Mononuclear cell (primary cell): ENCODE measurements around the gene RSPRY1. TPM values are rescaled to one million over a fixed set of nuclear protein-coding genes. Genes with fewer than 3 reads are reported as not detected.
"Not testable (repeated sequence)": the region's sequence is repeated elsewhere in the genome, so short reads cannot be mapped to it uniquely, and the experiment has no call there.

ENCODE experiments used
- H3K27me3 ChIP-seq: 2 replicates; pipeline ENCODE4 v1.6.0; 2011; ENCODE audit warnings: low read length, control low read depth; ENCODE audit not compliant: insufficient read depth
- H3K4me1 ChIP-seq: 2 replicates; pipeline ENCODE4 v1.5.1; 2011; ENCODE audit warnings: mild to moderate bottlenecking, low read length, control low read depth; ENCODE audit not compliant: insufficient read depth
- H3K4me3 ChIP-seq: 2 replicates; pipeline ENCODE4 v1.5.1; 2011; ENCODE audit warnings: mild to moderate bottlenecking, low read length, moderate library complexity
- H3K9me3 ChIP-seq: 2 replicates; pipeline ENCODE4 v1.5.1; 2011; ENCODE audit warnings: low read depth, mild to moderate bottlenecking, control low read depth, low read length
- total RNA-seq: library from RNA; depleted of rRNA; stranded (reverse); fragments of >200 nt; gene quantifications from one replicate; pipeline ENCODE4 v1.2.3, GENCODE V29; 2012

The RSPRY1 gene
- total RNA-seq, 1 donor: 25.4 TPM

GRCh38 chr16:57187902-57188710 is 2.0 kb downstream of the RSPRY1 start:
- H3K4me3 ChIP-seq, H3K27me3 ChIP-seq, H3K9me3 ChIP-seq: not testable (repeated sequence)
- peaks cover 42% of the 10 kb centered on the region for H3K4me1 ChIP-seq

DNA sequence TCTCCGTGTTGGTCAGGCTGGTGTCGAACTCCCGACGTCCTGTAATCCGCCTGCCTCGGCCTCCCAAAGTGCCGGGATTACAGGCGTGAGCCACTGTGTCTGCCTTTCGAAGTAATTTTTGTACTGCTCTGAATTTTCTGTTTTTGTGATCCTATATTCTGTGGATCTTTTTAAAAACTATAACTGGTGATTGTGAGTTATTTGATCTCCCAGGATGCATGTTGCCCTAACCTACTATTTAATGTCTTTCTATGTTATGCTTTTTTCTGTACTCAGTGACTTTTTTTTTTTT is 2.5 kb downstream of the RSPRY1 start:
- H3K9me3 ChIP-seq: no peaks in the 10 kb centered on the region
- H3K27me3 ChIP-seq: no peaks in the 10 kb centered on the region
- peaks cover 40% of the 10 kb centered on the region for H3K4me1 ChIP-seq
- no peak overlapping the region for H3K4me3 ChIP-seq

- H3K27me3 ChIP-seq, H3K9me3 ChIP-seq, H3K4me3 ChIP-seq: not testable (repeated sequence)
- H3K4me1 ChIP-seq: peaks cover 38% of the 10 kb centered on the region
These were observed 3.4 kb downstream of the RSPRY1 start for GRCh38 chr16:57189527-57189926.

- Histone ChIP-seq H3K4me3 (no peak overlapping the region), H3K9me3 (no peaks in the 10 kb centered on the region), H3K4me1 (peaks cover 32% of the 10 kb centered on the region), H3K27me3 (no peaks in the 10 kb centered on the region)
These were observed 4.0 kb downstream of the RSPRY1 start for GRCh38 chr16:57190136-57190535.

- no peaks in the 10 kb centered on the region for H3K27me3 ChIP-seq
- H3K4me3 ChIP-seq: no peak overlapping the region
- no peaks in the 10 kb centered on the region for H3K9me3 ChIP-seq
- peaks cover 30% of the 10 kb centered on the region for H3K4me1 ChIP-seq
These were observed 5.0 kb downstream of the RSPRY1 start for GRCh38 chr16:57191056-57191571.

- H3K9me3 ChIP-seq: no peaks in the 10 kb centered on the region
- no peak overlapping the region for H3K4me3 ChIP-seq
- peaks cover 25% of the 10 kb centered on the region for H3K4me1 ChIP-seq
- H3K27me3 ChIP-seq: no peaks in the 10 kb centered on the region
These were observed 6.0 kb downstream of the RSPRY1 start for GRCh38 chr16:57192146-57192545.

DNA sequence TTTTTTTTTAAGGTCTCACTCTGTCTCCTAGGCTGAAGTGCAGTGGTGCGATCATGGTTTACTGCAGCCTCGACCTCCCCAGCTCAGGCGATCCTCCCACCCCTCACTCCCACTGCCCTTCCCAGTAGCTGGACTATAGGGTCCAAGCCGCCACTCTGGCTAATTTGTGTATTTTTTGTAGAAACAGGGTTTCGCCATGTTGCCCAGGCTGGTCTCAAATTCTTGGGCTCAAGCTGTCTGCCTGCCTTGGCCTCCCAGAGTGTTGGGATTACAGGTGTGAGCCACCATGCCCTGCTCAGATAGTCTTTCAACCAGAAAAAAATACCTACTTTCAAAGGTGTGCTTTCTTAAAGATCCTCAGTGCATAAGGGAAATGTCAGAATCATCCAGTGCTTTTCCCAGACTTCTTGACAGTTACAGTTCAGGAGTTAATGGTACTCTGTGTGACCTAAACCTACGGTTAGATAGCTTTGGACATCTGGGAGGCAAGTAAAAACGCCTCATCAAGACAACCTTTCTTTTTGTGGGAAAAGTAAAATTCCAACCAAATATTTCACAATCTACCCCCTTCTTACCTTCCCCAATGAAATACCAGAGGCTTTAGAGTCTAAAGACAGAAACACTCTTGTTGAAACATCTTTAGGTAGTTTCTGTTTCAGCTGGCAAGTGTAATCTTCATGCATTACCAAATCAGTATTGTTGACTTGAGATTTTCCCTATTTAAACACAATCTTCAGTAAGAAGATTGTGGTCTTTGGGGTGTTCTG is 6.8 kb downstream of the RSPRY1 start:
- Histone ChIP-seq H3K4me3 (no peak overlapping the region), H3K9me3 (no peaks in the 10 kb centered on the region), H3K27me3 (no peaks in the 10 kb centered on the region), H3K4me1 (peaks cover 18% of the 10 kb centered on the region)

DNA sequence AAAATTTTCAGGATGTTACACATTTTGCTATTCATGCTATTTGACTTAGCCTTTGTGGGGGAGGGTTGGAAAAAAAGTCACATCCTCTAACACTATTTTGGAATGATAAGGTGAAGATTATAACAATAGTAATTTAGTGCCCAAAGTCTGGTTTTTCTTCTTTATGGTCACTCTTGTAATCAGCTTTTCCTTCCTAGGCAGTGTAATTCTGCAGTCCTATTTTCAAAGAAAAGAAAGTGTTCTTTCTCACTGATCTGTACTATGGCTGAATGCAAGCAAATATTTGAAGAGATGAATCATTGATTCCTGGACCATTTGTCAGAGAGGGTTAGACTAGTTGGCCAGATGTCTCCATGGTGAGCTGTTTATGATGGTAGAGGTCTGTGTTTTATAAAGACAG is 8.4 kb downstream of the RSPRY1 start:
- Histone ChIP-seq H3K4me1 (peaks cover 14% of the 10 kb centered on the region), H3K27me3 (no peaks in the 10 kb centered on the region), H3K4me3 (no peak overlapping the region), H3K9me3 (no peaks in the 10 kb centered on the region)

GRCh38 chr16:57196286-57196685 is 10.2 kb downstream of the RSPRY1 start:
- Histone ChIP-seq H3K4me1 (peaks cover 9% of the 10 kb centered on the region), H3K4me3 (no peak overlapping the region), H3K9me3 (no peaks in the 10 kb centered on the region), H3K27me3 (no peaks in the 10 kb centered on the region)

GRCh38 chr16:57196753-57197152 is 10.6 kb downstream of the RSPRY1 start:
- H3K4me3 ChIP-seq: no peak overlapping the region
- no peaks in the 10 kb centered on the region for H3K9me3 ChIP-seq
- no peaks in the 10 kb centered on the region for H3K27me3 ChIP-seq
- H3K4me1 ChIP-seq: peaks cover 9% of the 10 kb centered on the region

DNA sequence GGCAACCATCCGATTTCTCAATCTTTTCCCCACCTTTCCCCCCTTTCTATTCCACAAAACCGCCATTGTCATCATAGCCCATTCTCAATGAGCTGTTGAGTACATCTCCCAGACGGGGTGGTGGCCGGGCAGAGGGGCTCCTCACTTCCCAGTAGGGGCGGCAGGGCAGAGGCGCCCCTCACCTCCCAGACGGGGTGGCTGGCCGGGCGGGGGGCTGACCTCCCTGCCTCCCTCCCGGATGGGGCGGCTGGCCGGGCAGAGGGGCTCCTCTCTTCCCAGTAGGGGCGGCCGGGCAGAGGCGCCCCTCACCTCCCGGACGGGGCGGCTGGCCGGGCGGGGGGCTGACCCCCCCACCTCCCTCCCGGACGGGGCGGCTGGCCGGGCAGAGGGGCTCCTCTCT is 14.2 kb downstream of the RSPRY1 start:
- H3K27me3 ChIP-seq, H3K4me1 ChIP-seq, H3K9me3 ChIP-seq, H3K4me3 ChIP-seq: not testable (repeated sequence)

GRCh38 chr16:57200926-57201325 is 14.8 kb downstream of the RSPRY1 start:
- H3K4me3 ChIP-seq, H3K27me3 ChIP-seq, H3K9me3 ChIP-seq, H3K4me1 ChIP-seq: not testable (repeated sequence)

DNA sequence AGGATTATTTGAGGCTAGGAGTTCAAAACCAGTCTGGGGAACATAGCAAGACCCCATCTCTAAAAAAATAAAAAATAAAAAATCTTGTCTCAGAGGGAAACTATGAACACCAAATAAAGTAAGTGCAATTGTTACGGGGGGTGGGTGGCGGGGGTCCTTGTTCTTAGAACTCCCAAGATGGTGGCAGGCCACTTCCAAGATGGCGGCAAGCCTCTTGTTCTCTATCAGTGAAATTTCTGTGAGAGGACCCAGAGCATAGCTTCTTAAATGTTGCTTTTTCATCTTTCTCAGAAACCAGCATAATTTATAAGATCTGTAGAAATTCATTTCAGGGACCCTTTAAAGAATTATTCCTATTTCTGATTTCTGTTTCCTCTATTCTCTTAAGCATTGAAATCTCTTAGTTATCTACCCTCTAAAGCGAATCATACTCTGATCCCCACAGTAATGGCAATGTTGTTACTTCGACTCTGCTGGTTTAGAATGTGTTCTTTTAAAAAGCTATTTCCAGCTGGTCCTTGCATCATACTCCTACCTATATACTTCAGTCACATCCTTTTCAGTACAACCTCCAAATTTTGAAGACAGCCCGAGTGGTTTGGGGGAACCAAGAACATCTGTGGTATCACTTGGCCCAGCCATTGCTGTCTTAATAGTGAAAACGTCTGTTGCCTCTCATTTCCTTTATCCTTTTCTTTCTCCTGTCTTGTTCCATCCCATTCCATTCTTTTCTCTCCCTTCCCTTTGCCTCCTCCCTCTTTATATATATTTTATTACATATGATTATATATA is 16.2 kb downstream of the RSPRY1 start:
- H3K4me3 ChIP-seq: no peak overlapping the region
- H3K27me3 ChIP-seq: no peaks in the 10 kb centered on the region
- H3K9me3 ChIP-seq: no peaks in the 10 kb centered on the region
- no peaks in the 10 kb centered on the region for H3K4me1 ChIP-seq

GRCh38 chr16:57203451-57203850 is 17.3 kb downstream of the RSPRY1 start:
- H3K4me3 ChIP-seq: no peak overlapping the region
- H3K27me3 ChIP-seq: no peaks in the 10 kb centered on the region
- no peaks in the 10 kb centered on the region for H3K4me1 ChIP-seq
- H3K9me3 ChIP-seq: no peaks in the 10 kb centered on the region

- H3K9me3 ChIP-seq: no peaks in the 10 kb centered on the region
- no peak overlapping the region for H3K4me3 ChIP-seq
- no peaks in the 10 kb centered on the region for H3K27me3 ChIP-seq
- H3K4me1 ChIP-seq: no peaks in the 10 kb centered on the region
These were observed 18.5 kb downstream of the RSPRY1 start for GRCh38 chr16:57204675-57205074.
